ENCODE data around the gene GZMH.

DNA sequence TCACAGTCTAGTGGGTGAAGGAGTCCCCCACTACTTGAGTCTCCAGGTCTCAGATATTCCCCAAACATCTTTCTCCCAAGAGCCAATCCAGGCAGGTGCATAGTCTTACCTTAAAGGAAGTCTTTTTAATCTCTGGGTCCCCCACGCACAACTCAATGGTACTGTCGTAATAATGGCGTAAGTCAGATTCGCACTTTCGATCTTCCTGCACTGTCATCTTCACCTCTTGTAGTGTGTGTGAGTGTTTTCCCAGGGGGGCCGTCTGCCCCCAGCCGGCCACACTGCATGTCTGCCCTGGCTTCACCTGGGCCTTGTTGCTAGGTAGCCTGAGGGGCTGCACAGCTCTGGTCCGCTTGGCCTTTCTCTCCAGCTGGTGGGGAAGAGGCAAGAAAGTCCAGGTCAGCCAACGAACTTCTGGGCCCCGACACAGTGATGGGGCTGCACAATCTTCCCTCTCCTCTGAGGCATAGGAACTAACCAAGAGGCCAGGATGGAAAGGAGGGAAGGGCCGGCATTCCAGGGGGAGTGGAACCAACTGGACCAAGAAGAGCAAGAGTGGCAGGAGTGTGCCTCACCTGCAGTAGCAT lies 22.4 kb upstream of the GZMH start:
- TF ChIP-seq SPI1 (IDR thresholded peaks at IDR 0.05; ENCODE audit: low read depth, low read length) (no peak), POLR2A (IDR thresholded peaks at IDR 0.05; ENCODE audit: low read depth, low read length) (no peak), POU2F2 (IDR thresholded peaks at IDR 0.05; ENCODE audit: low read depth, low read length) (no peak), POLR2AphosphoS5 (IDR thresholded peaks at IDR 0.05; ENCODE audit: low read depth, low read length) (no peak), TAF1 (IDR thresholded peaks at IDR 0.05; ENCODE audit: low read depth, low read length) (no peak)
